H1 (cell line): ENCODE data around the gene IQCH. TPM values are rescaled to one million over a fixed set of nuclear protein-coding genes. Genes with fewer than 3 reads are reported as not detected.

Source experiments
- CTCF ChIA-PET: fragments of 300-600 bp; sonication (Branson Sonifier 250); formaldehyde crosslinking; loops from one replicate; lab custom pipeline; 2021; ENCODE audit not compliant: partially characterized antibody; lab: Charles Lee
- POLR2A ChIA-PET: fragments of 300-600 bp; sonication (Branson Sonifier 250); formaldehyde crosslinking; loops from one replicate; lab custom pipeline; 2021; ENCODE audit warnings: inconsistent platforms; ENCODE audit not compliant: partially characterized antibody; lab: Charles Lee
- DNase-seq, 2 experiments: peaks; one replicate each; pipeline versions ENCODE4 v3.0.0 to v3.0.0-alpha.2; 2010 to 2022; ENCODE audit warnings: low spot score in 2 of 2, low read depth in 1 of 2, mixed read lengths in 1 of 2
- FAIRE-seq: peaks from 2 replicates; lab custom pipeline; 2011; peaks lifted over from hg19 to GRCh38; lab: Jason Lieb, UNC
- H2AFZ ChIP-seq: 2 replicates; pipeline ENCODE4 v1.8.1; 2012; ENCODE audit warnings: low read length, inconsistent platforms
- H2AK5ac ChIP-seq: 2 replicates; pipeline ENCODE4 v1.6.1; 2013; ENCODE audit warnings: low read depth, low read length
- H2BK120ac ChIP-seq: replicated peaks from 2 replicates; pipeline ENCODE3; 2013; ENCODE audit warnings: low read depth, low read length, inconsistent platforms
- H2BK12ac ChIP-seq: 2 replicates; pipeline ENCODE4 v1.6.1; 2013; ENCODE audit warnings: low read depth, low read length
- H2BK15ac ChIP-seq: 2 replicates; pipeline ENCODE4 v1.6.1; 2013; ENCODE audit warnings: low read length
- H2BK20ac ChIP-seq: 2 replicates; pipeline ENCODE4 v1.6.1; 2013; ENCODE audit warnings: low read length
- H2BK5ac ChIP-seq: 2 replicates; pipeline ENCODE4 v1.6.1; 2013; ENCODE audit warnings: low read depth, low read length
- H3K14ac ChIP-seq: 2 replicates; pipeline ENCODE4 v1.6.1; 2013; ENCODE audit warnings: inconsistent platforms; ENCODE audit not compliant: insufficient read length
- H3K18ac ChIP-seq: 2 replicates; pipeline ENCODE4 v1.6.1; 2013; ENCODE audit warnings: low read length; ENCODE audit errors: extremely low read depth
- H3K23ac ChIP-seq: 2 replicates; pipeline ENCODE4 v1.6.1; 2013; ENCODE audit warnings: inconsistent platforms; ENCODE audit not compliant: insufficient read length
- H3K23me2 ChIP-seq: 2 replicates; pipeline ENCODE4 v1.6.1; 2013; ENCODE audit warnings: low read depth, low read length
- H3K27ac ChIP-seq: 2 replicates; pipeline ENCODE4 v1.6.1; 2011; ENCODE audit warnings: low read depth, low read length, inconsistent platforms
- H3K27me3 ChIP-seq, 4 experiments: replicated peaks in 1 of 4; 1 replicate in 1 of 4; 2 replicates in 3 of 4; pipeline versions ENCODE4 v1.6.1 to v1.8.1; 2011 to 2013; ENCODE audit warnings: low read length in 3 of 4, mild to moderate bottlenecking in 3 of 4, inconsistent platforms in 2 of 4, mixed read lengths in 2 of 4, moderate library complexity in 1 of 4; ENCODE audit not compliant: control insufficient read depth in 3 of 4, insufficient read depth in 3 of 4; ENCODE audit errors: extremely low read depth in 1 of 4
- H3K36me3 ChIP-seq, 4 experiments: 2 replicates each; pipeline versions ENCODE4 v1.6.1 to v1.8.1; 2011 to 2013; ENCODE audit warnings: mild to moderate bottlenecking in 4 of 4, low read length in 3 of 4, moderate library complexity in 2 of 4, control low read depth in 1 of 4, inconsistent platforms in 1 of 4; ENCODE audit not compliant: insufficient read depth in 4 of 4, control insufficient read depth in 2 of 4
- H3K4ac ChIP-seq: replicated peaks from 2 replicates; pipeline ENCODE3; 2013; ENCODE audit warnings: low read length, low read depth, mixed read lengths, inconsistent platforms; ENCODE audit not compliant: insufficient read length
- H3K4me1 ChIP-seq, 4 experiments: replicated peaks in 1 of 4; 1 replicate in 1 of 4; 2 replicates in 3 of 4; pipeline versions ENCODE4 v1.6.1 to v1.8.1; 2011 to 2013; ENCODE audit warnings: low read length in 3 of 4, inconsistent platforms in 2 of 4, mixed read lengths in 1 of 4; ENCODE audit not compliant: insufficient read depth in 4 of 4, control insufficient read depth in 3 of 4
- H3K4me2 ChIP-seq, 2 experiments: 2 replicates each; pipeline versions ENCODE4 v1.6.1 to v1.8.1; 2011 to 2013; ENCODE audit warnings: low read depth in 2 of 2, low read length in 2 of 2, control low read depth in 1 of 2, inconsistent platforms in 1 of 2, mild to moderate bottlenecking in 1 of 2; ENCODE audit not compliant: insufficient read depth in 1 of 2
- H3K4me3 ChIP-seq, 4 experiments: fragments of 200-600, 300-600 bp in 1 of 4; sonication (generic), shearing (Covaris generic), sonication (Bioruptor Twin) in 1 of 4; 2 replicates each; pipeline versions ENCODE4 v1.5.1 to v1.8.1; 2011 to 2016; ENCODE audit warnings: low read length in 4 of 4, low read depth in 3 of 4, control low read depth in 2 of 4, inconsistent platforms in 2 of 4, mild to moderate bottlenecking in 2 of 4, mixed read lengths in 1 of 4, moderate library complexity in 1 of 4; ENCODE audit not compliant: insufficient read depth in 2 of 4; ENCODE audit errors: extremely low read depth in 1 of 4
- H3K56ac ChIP-seq: replicated peaks from 2 replicates; pipeline ENCODE3; 2013; ENCODE audit warnings: low read depth, mild to moderate bottlenecking, mixed read lengths, low read length, inconsistent platforms; ENCODE audit not compliant: insufficient read length
- H3K79me1 ChIP-seq: 2 replicates; pipeline ENCODE4 v1.6.1; 2013; ENCODE audit warnings: low read depth, low read length, control low read depth
- H3K79me2 ChIP-seq, 2 experiments: 2 replicates each; pipeline versions ENCODE4 v1.6.1 to v1.8.1; 2012 to 2013; ENCODE audit warnings: low read length in 2 of 2, mild to moderate bottlenecking in 2 of 2, inconsistent platforms in 1 of 2; ENCODE audit not compliant: insufficient read depth in 2 of 2, control insufficient read depth in 1 of 2
- H3K9ac ChIP-seq, 4 experiments: replicated peaks in 1 of 4; 1 replicate in 1 of 4; 2 replicates in 3 of 4; pipeline versions ENCODE4 v1.6.1 to v1.8.1; 2011 to 2013; ENCODE audit warnings: low read depth in 3 of 4, low read length in 3 of 4, control low read depth in 2 of 4, mild to moderate bottlenecking in 2 of 4, moderate library complexity in 2 of 4, inconsistent platforms in 1 of 4; ENCODE audit errors: extremely low read depth in 1 of 4
- H3K9me3 ChIP-seq, 2 experiments: 2 replicates each; pipeline versions ENCODE4 v1.6.1 to v1.8.1; 2012 to 2013; ENCODE audit warnings: mild to moderate bottlenecking in 2 of 2, moderate library complexity in 2 of 2, control low read depth in 1 of 2, inconsistent platforms in 1 of 2, low read depth in 1 of 2, low read length in 1 of 2, mixed read lengths in 1 of 2; ENCODE audit not compliant: insufficient read depth in 2 of 2
- H4K20me1 ChIP-seq, 2 experiments: replicated peaks in 1 of 2; 2 replicates each; pipeline versions ENCODE3 to v1.8.1; 2011 to 2013; ENCODE audit warnings: inconsistent platforms in 2 of 2, low read length in 2 of 2, mild to moderate bottlenecking in 1 of 2; ENCODE audit not compliant: insufficient read depth in 2 of 2, control insufficient read depth in 1 of 2
- H4K5ac ChIP-seq: 2 replicates; pipeline ENCODE4 v1.6.1; 2013; ENCODE audit warnings: low read length, low read depth, mixed read lengths, inconsistent platforms; ENCODE audit not compliant: insufficient read length
- H4K8ac ChIP-seq: 2 replicates; pipeline ENCODE4 v1.8.0; 2013; ENCODE audit warnings: mild to moderate bottlenecking, moderate library complexity, low read length, inconsistent platforms; ENCODE audit not compliant: insufficient read depth; ENCODE audit errors: extremely low read depth
- H4K91ac ChIP-seq: replicated peaks from 2 replicates; pipeline ENCODE3; 2013; ENCODE audit warnings: low read length, mixed read lengths, inconsistent platforms; ENCODE audit not compliant: insufficient read length
- ATF3 ChIP-seq: IDR thresholded peaks from 2 replicates; pipeline ENCODE4 v1.6.1; 2011; ENCODE audit warnings: low read depth, mild to moderate bottlenecking, low read length; ENCODE audit not compliant: insufficient read depth
- BRCA1 ChIP-seq: IDR thresholded peaks from 2 replicates; pipeline ENCODE4 v1.6.1; 2012; ENCODE audit warnings: low read depth, low read length, improper control_type of control experiment
- CEBPB ChIP-seq: IDR thresholded peaks from 2 replicates; pipeline ENCODE4 v1.6.1; 2012; ENCODE audit warnings: low read depth, low read length
- CHD1 ChIP-seq: IDR thresholded peaks from 2 replicates; pipeline ENCODE4 v1.6.1; 2012; ENCODE audit warnings: low read depth, low read length, improper control_type of control experiment
- CREB1 ChIP-seq: IDR thresholded peaks from 2 replicates; pipeline ENCODE4 v1.6.1; 2012; ENCODE audit warnings: inconsistent platforms
- E2F6 ChIP-seq: IDR thresholded peaks from 2 replicates; pipeline ENCODE4 v1.6.1; 2012; ENCODE audit warnings: inconsistent platforms
- EP300 ChIP-seq, 2 experiments: IDR thresholded peaks; 1 replicate in 1 of 2; 2 replicates in 1 of 2; pipeline ENCODE4 v1.6.1; 2011 to 2012; ENCODE audit warnings: low read depth in 2 of 2, low read length in 2 of 2, mild to moderate bottlenecking in 2 of 2, borderline replicate concordance in 1 of 2, inconsistent platforms in 1 of 2, moderate library complexity in 1 of 2
- HDAC6 ChIP-seq: IDR thresholded peaks from one replicate; pipeline ENCODE4 v1.7.1; 2012; ENCODE audit warnings: low read depth, mild to moderate bottlenecking, inconsistent platforms, low read length, moderate library complexity
- MAX ChIP-seq: IDR thresholded peaks from 2 replicates; pipeline ENCODE4 v1.6.1; 2012; ENCODE audit warnings: inconsistent platforms
- PHF8 ChIP-seq: fragments of 200-600 bp; sonication (generic); conservative IDR thresholded peaks from 2 replicates; pipeline ENCODE4 v1.7.1; 2012; ENCODE audit warnings: low read depth, mild to moderate bottlenecking, inconsistent platforms, low read length, moderate library complexity
- SUZ12 ChIP-seq: fragments of 200-600 bp; sonication (generic); IDR thresholded peaks from 2 replicates; pipeline ENCODE4 v1.6.1; 2012; ENCODE audit warnings: mild to moderate bottlenecking, inconsistent platforms, low read length, moderate library complexity, mixed read lengths
- USF2 ChIP-seq: IDR thresholded peaks from 2 replicates; pipeline ENCODE4 v1.6.1; 2011; ENCODE audit warnings: low read length, improper control_type of control experiment
- WGBS, 2 experiments: shearing (Covaris generic) in 1 of 2; methylation state at CpG; one replicate each; pipeline versions ENCODE4 v1.1.6 to v1.1.7; 2013 to 2015; ENCODE audit warnings: low lambda C conversion rate in 2 of 2, mixed read lengths in 2 of 2, inconsistent platforms in 1 of 2, low coverage in 1 of 2, missing lambda C conversion rate in 1 of 2; ENCODE audit not compliant: insufficient replicate concordance in 2 of 2, insufficient coverage in 1 of 2, insufficient read length in 1 of 2; ENCODE audit errors: extremely low coverage in 1 of 2, missing lambda C conversion rate in 1 of 2; 5-methylcytosine and 5-hydroxymethylcytosine counted together
- polyA plus RNA-seq, 7 experiments: library from polyadenylated mRNA; depleted of rRNA in 3 of 7; stranded (reverse) in 5 of 7; unstranded in 2 of 7; fragments of >200 nt in 5 of 7; fragments of 200-250 nt in 2 of 7; gene quantifications; 1 replicate in 5 of 7; 2 replicates in 1 of 7; 4 replicates in 1 of 7; pipeline versions ENCODE4 v1.2.1 to v1.2.3, GENCODE V29; 2011 to 2013; ENCODE audit warnings: missing spikeins in 2 of 7, mixed read lengths in 2 of 7
- total RNA-seq: library from RNA; stranded (reverse); fragmentation: NEBNext Ultra II Directional; extraction: Animal tissue kit (Norgen Biotek cat#: 25700); gene quantifications from 2 replicates; pipeline ENCODE4 v1.2.1, GENCODE V29; 2021

IQCH gene
- total and polyA plus RNA-seq, 2 of the 8 experiments (the other 6 are each of a cell fraction or from before 2014, with no cell fraction given) = 0.60 to 1.9 TPM

- Histone ChIP-seq H3K27ac (no peak overlapping the region), H2AFZ (no peak overlapping the region), H2BK12ac (no peak overlapping the region), H3K4me1 (peaks cover 3 to 18% (median 6%) of the 10 kb centered on the region in 4 experiments), H4K8ac (no peak overlapping the region), H3K23me2 (peaks cover 7% of the 10 kb centered on the region; the same call in 1 of the 2 replicates), H3K9me3 (no peaks in the 10 kb centered on the region), H4K91ac (no peak overlapping the region), H3K4me2 (no peak overlapping the region), H4K5ac (no peak overlapping the region), H3K23ac (no peak overlapping the region), H3K27me3 (no peaks in the 10 kb centered on the region; a peak in 1 of 7 replicates), H3K18ac (no peak overlapping the region), H3K36me3 (peaks cover 0 to 8% (median 2%) of the 10 kb centered on the region in 4 experiments; a peak in 3 of 8 replicates), H2BK5ac (no peak overlapping the region), H3K4me3 (no peak overlapping the region), H2AK5ac (no peak overlapping the region), H3K14ac (no peak overlapping the region), H4K20me1 (no peaks in the 10 kb centered on the region), H3K79me1 (peaks cover 2% of the 10 kb centered on the region; the same call in 1 of the 2 replicates), H3K4ac (no peak overlapping the region), H3K56ac (no peak overlapping the region), H2BK15ac (no peak overlapping the region), H2BK20ac (no peak overlapping the region), H3K9ac (no peak overlapping the region), H3K79me2 (no peaks in the 10 kb centered on the region), H2BK120ac (no peak overlapping the region)
- ChIA-PET CTCF (no interaction called here), POLR2A (interaction anchor here (1.7 kb wide), 1 partner anchor 17 kb away, joined by 5 read pairs; no protein-coding TSS in a partner anchor)
- WGBS, 2 experiments = 84% methylated on average over 2 of the region's 2 CpGs; no CpG with 5 or more reads in 1 of the 2 experiments
- no peak for FAIRE-seq
- no peak for DNase-seq
- no peak for TF ChIP-seq PHF8
- no peak for TF ChIP-seq USF2
- no peak for TF ChIP-seq HDAC6
- TF ChIP-seq MAX = no peak
- no peak for TF ChIP-seq CEBPB
- no peak for TF ChIP-seq E2F6
- no peak for TF ChIP-seq EP300 (IDR thresholded peaks at IDR 0.05; ENCODE audit: borderline replicate concordance in 1 of 2, low read depth in 2 of 2, low read length in 2 of 2)
- TF ChIP-seq ATF3 = no peak
- TF ChIP-seq CHD1 = no peak
- TF ChIP-seq SUZ12 = no peak
- TF ChIP-seq CREB1 = no peak
- no peak for TF ChIP-seq BRCA1
Observed at GRCh38 chr15:67547064-67547463, 292.5 kb downstream of the IQCH start.
